K562 (cell line): ENCODE measurements around the gene GDF15. TPM values are rescaled to one million over a fixed set of nuclear protein-coding genes. Genes with fewer than 3 reads are reported as not detected.

Experiments
- E2F3 ChIP-seq: fragments of 250-450 bp; sonication (Bioruptor Pico); IDR thresholded peaks from 2 replicates; pipeline ENCODE4 v1.4.0; 2020; ENCODE audit warnings: mild to moderate bottlenecking
- FOXA3 ChIP-seq, 2 experiments: fragments of 450-650 bp in 1 of 2; sonication (generic) in 1 of 2; formaldehyde crosslinking; IDR thresholded peaks in 1 of 2; conservative IDR thresholded peaks in 1 of 2; 2 replicates each; pipeline versions ENCODE4 v1.4.0 to v1.8.0; 2020 to 2022; ENCODE audit warnings: mild to moderate bottlenecking in 2 of 2, missing genetic modification reagents in 1 of 2
- HOXB6 ChIP-seq: fragments of 250-450 bp; sonication (Bioruptor Pico); IDR thresholded peaks from 2 replicates; pipeline ENCODE4 v1.5.1; 2022; ENCODE audit warnings: mild to moderate bottlenecking, borderline replicate concordance
- MAFK ChIP-seq: IDR thresholded peaks from 2 replicates; pipeline ENCODE4 v1.6.1; 2011; ENCODE audit warnings: low read length, improper control_type of control experiment
- MCM5 ChIP-seq: fragments of 450-650 bp; IDR thresholded peaks from 2 replicates; pipeline ENCODE4 v1.6.1; 2016; ENCODE audit warnings: low read depth
- RNF219 ChIP-seq: fragments of 250-450 bp; sonication (Bioruptor Pico); IDR thresholded peaks from 2 replicates; pipeline ENCODE4 v1.5.0; 2022; ENCODE audit warnings: mild to moderate bottlenecking
- SIN3A ChIP-seq, 2 experiments: fragments of 150-350 bp in 1 of 2; IDR thresholded peaks; 2 replicates each; pipeline ENCODE4 v1.6.1; 2011 to 2016; ENCODE audit warnings: borderline replicate concordance in 2 of 2, low read depth in 2 of 2, low read length in 2 of 2, mild to moderate bottlenecking in 2 of 2, moderate library complexity in 2 of 2; ENCODE audit not compliant: control insufficient read depth in 1 of 2
- SMARCA5 ChIP-seq: fragments of 450-650 bp; IDR thresholded peaks from 2 replicates; pipeline ENCODE4 v1.6.1; 2016
- TFE3 ChIP-seq: fragments of 450-650 bp; formaldehyde crosslinking; IDR thresholded peaks from 2 replicates; pipeline ENCODE4 v1.4.0; 2020; ENCODE audit warnings: mild to moderate bottlenecking, mixed read lengths
- ZBTB11 ChIP-seq, 3 experiments: fragments of 200-800 bp in 1 of 3; fragments of 250-450 bp in 1 of 3; fragments of 450-650 bp in 1 of 3; sonication (Bioruptor Pico) in 1 of 3; sonication (Bioruptor generic) in 1 of 3; formaldehyde crosslinking in 1 of 3; IDR thresholded peaks; 2 replicates each; pipeline versions ENCODE4 v1.6.1 to v1.8.0; 2016 to 2022; ENCODE audit warnings: mild to moderate bottlenecking in 2 of 3, missing genetic modification characterization in 2 of 3, missing compliant biosample characterization in 1 of 3, moderate library complexity in 1 of 3
- ZFP30 ChIP-seq: fragments of 250-450 bp; sonication (Bioruptor Pico); IDR thresholded peaks from 2 replicates; pipeline ENCODE4 v1.8.0; 2022; ENCODE audit warnings: moderate library complexity, mild to moderate bottlenecking, inconsistent platforms, borderline replicate concordance
- ZNF609 ChIP-seq: sonication (generic); formaldehyde crosslinking; IDR thresholded peaks from 2 replicates; pipeline ENCODE4 v1.8.1; 2023; ENCODE audit warnings: missing genetic modification reagents, mild to moderate bottlenecking, borderline replicate concordance
- ZNF79 ChIP-seq: fragments of 250-450 bp; sonication (Bioruptor Pico); IDR thresholded peaks from 2 replicates; pipeline ENCODE4 v1.4.0; 2020; ENCODE audit warnings: low read depth, mild to moderate bottlenecking, moderate library complexity
- polyA plus RNA-seq, 8 experiments: library from polyadenylated mRNA; depleted of rRNA in 4 of 8; stranded (reverse) in 5 of 8; unstranded in 3 of 8; fragments of >200 nt; fragmentation: Nextera tagmentation in 2 of 8; fragmentation: Illumina TruSeq in 1 of 8; extraction: Ambion mirVana in 2 of 8; extraction: Trizol in 1 of 8; gene quantifications; 2 replicates each; pipeline versions ENCODE4 v1.2.1 to v1.2.3, GENCODE V29; 2011 to 2014; ENCODE audit warnings: inconsistent platforms in 1 of 8, missing spikeins in 1 of 8
- total RNA-seq, 7 experiments: library from RNA; depleted of rRNA in 6 of 7; stranded (reverse); fragments of >200 nt in 6 of 7; fragmentation: Illumina TruSeq in 2 of 7; extraction: Trizol in 2 of 7; gene quantifications; 2 replicates each; pipeline versions ENCODE4 v1.2.1 to v1.2.3, GENCODE V29; 2011 to 2021; ENCODE audit warnings: low replicate concordance in 1 of 7

GDF15 gene
- total and polyA plus RNA-seq, 9 of the 15 experiments (the other 6 are each of a cell fraction or from before 2014, with no cell fraction given) = 2.3 to 82.4 (median 12.5) TPM

GRCh38 chr19:18340190-18340989, 45.6 kb upstream of the GDF15 start, which contains the start of gene PGPEP1 (continued):
- TF ChIP-seq ZNF609 (CRISPR knock-in tag) (no peak; the same call in 1 of the 2 replicates), ZBTB11 (CRISPR knock-in tag; IDR thresholded peaks at IDR 0.05) (no peak; a peak in 1 of 6 replicates), RNF219 (CRISPR knock-in tag) (no peak), ZNF79 (CRISPR knock-in tag) (no peak), HOXB6 (CRISPR knock-in tag) (no peak), MCM5 (no peak), ZFP30 (no peak), TFE3 (CRISPR knock-in tag) (no peak), FOXA3 (CRISPR knock-in tag; conservative IDR thresholded peaks at IDR 0.05 in 1 of 2, IDR thresholded peaks at IDR 0.05 in 1 of 2) (no peak), MAFK (no peak), SIN3A (IDR thresholded peaks at IDR 0.05; ENCODE audit: borderline replicate concordance in 2 of 2, control insufficient read depth in 1 of 2, low read depth in 2 of 2, low read length in 2 of 2) (peak; percentile 20 to 50; a peak in 3 of 4 replicates), E2F3 (no peak), SMARCA5 (peak; percentile 99)
